ENCODE data around the gene TRPV3. TPM values are rescaled to one million over a fixed set of nuclear protein-coding genes. Genes with fewer than 3 reads are reported as not detected.
"Not testable (repeated sequence)": the region's sequence is repeated elsewhere in the genome, so short reads cannot be mapped to it uniquely, and the experiment has no call there.

The TRPV3 gene
- total RNA-seq, 1 experiment from 2014 or later = not detected

DNA sequence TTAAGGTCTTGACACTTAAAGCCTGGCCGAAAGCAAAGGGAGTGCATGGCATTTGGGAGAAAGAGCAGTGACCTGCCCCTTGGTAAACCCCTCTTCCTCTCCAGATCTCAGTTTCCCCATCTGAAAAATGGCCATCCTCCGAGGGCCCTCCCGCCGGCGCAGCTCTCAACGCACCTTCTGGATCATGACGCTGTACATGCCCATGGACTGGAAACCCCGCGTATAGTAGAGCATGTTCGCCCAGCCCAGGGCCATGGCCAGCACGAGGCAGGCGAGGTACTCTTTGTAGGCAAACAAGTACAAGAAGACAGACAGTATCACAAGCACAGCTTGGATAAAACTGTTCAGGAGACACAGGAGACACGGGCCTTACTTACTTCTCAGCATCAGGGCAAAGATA is 33.6 kb downstream of the TRPV3 start:
- DNase-seq (ENCODE audit: low spot score) = no peak

GRCh38 chr17:3519472-3519871 is 38.1 kb downstream of the TRPV3 start:
- not testable (repeated sequence) for DNase-seq (ENCODE audit: low spot score)

DNA sequence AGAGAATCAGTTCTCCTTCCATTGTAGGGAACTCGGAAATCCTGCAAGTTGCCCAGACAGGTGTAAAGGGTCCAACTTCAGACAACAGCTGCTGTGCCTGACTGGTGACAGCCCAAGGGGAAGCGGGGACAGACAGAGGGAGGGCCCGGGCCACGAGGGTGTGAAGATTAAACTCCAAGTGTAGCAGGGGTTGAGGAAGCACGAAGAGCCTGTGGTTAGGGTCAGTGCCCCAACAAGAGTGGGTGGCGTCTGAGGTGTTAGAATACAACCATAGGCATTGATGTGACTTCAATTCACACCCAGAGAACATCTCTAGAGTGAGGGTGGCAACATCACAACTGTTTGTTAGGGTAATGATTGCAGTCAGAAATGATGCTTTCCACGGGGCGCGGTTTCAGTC is 42.7 kb downstream of the TRPV3 start:
- no peak for DNase-seq (ENCODE audit: low spot score)

GRCh38 chr17:3514167-3514566 is 43.4 kb downstream of the TRPV3 start:
- not testable (repeated sequence) for DNase-seq (ENCODE audit: low spot score)

DNA sequence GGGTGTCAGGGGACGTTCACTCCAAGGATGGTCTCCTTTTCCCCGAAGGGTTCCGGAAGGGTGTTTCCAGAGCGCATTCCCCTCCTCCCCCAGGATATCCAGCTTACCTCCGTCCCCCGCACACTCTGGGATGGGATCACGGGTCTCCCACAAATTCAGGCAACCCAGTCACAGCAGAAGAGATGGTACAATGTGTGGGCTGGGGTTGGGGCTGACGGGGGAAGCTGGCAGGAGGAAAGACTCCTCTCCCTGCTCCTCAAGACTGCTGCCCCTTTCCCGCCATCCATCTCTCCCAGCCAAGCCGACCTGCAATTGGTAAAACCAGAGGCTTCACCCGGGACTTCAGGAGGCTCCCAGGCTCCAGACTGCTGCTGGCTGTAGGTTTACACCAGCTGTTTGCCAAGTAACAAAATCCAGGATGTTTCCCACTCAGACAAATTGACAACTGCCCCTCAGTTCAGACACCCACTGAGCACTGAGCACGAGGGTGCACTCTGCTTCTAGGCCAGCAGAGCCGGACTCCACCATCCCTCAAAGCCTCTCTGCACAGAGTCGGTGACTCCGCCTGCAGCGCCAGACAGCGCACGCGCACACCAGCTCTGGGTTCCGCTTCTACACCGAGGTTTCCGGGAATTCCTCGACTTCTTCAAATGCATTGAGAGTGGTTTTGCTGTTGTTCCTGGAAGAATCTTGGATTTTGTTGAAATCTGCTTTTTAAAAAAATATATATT is 44.1 kb downstream of the TRPV3 start:
- DNase-seq (ENCODE audit: low spot score) = no peak

- DNase-seq (ENCODE audit: low spot score) = no peak
These were observed 45.0 kb downstream of the TRPV3 start for GRCh38 chr17:3512505-3513171.

GRCh38 chr17:3511852-3512504 is 45.6 kb downstream of the TRPV3 start:
- no peak for DNase-seq (ENCODE audit: low spot score)

DNA sequence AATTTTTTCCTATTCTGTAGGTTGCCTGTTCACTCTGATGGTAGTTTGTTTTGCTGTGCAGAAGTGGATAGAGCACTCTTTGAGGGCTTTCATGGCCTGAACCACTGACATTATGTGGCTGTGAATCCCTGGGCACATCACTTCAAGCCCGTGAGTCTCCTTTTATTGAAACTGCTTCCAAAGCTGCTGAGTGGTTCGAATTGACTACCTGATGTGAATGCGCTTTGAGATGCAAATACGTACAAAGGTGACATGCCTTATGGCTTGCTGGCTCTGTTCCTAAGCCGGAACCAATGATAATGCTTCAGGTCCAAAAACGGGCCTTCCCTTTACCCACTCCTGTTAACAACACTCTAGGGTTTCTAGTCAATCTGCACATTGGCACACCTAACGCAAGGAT is 47.5 kb downstream of the TRPV3 start:
- DNase-seq (ENCODE audit: low spot score) = no peak

- DNase-seq (ENCODE audit: low spot score) = no peak
These were observed 49.7 kb downstream of the TRPV3 start for GRCh38 chr17:3507869-3508268.

DNA sequence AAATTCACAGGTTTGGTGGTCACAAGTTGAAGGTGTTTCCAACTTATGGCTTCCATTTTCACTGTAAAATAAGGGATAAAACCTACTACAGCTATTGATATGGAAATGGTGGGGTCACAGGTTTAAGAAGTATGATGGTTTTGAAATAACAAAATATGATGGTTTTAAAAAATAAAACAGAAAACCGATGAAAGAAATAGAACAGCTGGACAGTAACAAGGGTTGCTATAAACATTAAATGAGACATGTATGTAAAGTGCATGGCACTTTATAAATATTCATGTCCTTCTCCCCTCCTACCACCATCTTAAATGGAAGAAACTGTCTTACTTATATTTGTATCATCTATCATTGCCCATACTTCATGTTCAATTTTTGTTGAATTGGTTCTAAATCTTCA is 50.5 kb downstream of the TRPV3 start:
- no peak for DNase-seq (ENCODE audit: low spot score)

DNA sequence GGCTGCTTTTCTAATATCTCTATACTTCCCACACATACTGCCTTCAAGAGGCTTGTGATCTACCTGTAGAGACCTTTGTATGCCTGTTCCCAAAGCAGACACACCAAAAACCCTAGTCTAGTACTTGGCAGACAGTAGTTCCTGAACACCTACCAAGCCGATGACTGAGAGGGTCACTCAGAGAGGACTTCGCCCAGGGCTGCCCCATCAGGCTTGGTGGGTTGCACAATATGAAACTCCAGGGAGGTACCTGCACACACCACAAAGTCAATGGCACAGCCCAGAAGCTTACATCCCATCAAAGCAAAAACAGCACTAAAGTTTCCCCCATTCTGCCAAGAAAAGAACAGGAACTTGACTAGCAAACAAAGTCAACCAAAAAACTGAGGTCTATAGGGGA is 51.6 kb downstream of the TRPV3 start:
- no peak for DNase-seq (ENCODE audit: low spot score)

GRCh38 chr17:3505008-3505407 is 52.6 kb downstream of the TRPV3 start:
- DNase-seq (ENCODE audit: low spot score) = no peak

DNA sequence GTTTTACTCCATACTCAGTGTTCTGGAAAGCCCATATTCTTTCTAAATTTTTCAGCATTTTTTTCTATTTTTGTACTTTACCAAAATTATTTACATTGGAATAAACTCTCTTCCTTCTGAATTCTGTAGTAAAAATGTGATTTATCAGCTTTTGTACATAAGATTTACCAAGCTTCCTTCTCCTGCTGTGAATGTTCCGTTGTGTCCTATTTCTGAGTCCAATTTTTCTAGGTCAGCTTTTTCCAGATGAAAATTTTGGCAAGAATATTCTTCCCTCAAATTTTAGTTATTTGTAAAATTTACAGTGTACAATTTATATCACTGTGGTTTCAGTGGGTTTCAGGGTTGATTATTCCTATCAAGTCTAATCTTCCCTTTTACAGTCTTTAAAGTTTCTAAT is 54.3 kb downstream of the TRPV3 start:
- DNase-seq (ENCODE audit: low spot score) = no peak

- DNase-seq (ENCODE audit: low spot score) = no peak
These were observed 55.1 kb downstream of the TRPV3 start for GRCh38 chr17:3502466-3502865.

- DNase-seq (ENCODE audit: low spot score) = no peak
These were observed 56.3 kb downstream of the TRPV3 start for GRCh38 chr17:3501344-3501743.

GRCh38 chr17:3497101-3497500 is 60.5 kb downstream of the TRPV3 start:
- DNase-seq (ENCODE audit: low spot score) = no peak

- no peak for DNase-seq (ENCODE audit: low spot score)
These were observed 72.0 kb downstream of the TRPV3 start for GRCh38 chr17:3485481-3486068.

DNA sequence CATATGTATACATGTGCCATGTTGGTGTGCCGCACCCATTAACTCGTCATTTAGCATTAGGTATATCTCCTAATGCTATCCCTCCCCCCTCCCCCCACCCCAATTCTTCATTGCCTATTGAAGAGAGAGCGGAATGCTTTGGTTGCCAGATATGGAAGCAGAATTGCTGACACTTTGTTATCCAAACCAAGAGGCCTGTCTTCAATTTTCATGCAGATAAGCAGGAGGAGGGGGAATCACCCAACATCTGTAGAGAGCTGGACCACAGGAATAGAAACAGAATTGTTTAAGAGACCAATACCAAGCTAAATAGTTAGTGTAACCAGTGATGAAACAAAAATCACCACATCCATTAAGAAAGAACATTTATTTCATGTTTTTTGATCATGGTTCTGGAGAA is 74.8 kb downstream of the TRPV3 start:
- DNase-seq (ENCODE audit: low spot score) = no peak

- no peak for DNase-seq (ENCODE audit: low spot score)
These were observed 77.6 kb downstream of the TRPV3 start for GRCh38 chr17:3479988-3480387.

DNA sequence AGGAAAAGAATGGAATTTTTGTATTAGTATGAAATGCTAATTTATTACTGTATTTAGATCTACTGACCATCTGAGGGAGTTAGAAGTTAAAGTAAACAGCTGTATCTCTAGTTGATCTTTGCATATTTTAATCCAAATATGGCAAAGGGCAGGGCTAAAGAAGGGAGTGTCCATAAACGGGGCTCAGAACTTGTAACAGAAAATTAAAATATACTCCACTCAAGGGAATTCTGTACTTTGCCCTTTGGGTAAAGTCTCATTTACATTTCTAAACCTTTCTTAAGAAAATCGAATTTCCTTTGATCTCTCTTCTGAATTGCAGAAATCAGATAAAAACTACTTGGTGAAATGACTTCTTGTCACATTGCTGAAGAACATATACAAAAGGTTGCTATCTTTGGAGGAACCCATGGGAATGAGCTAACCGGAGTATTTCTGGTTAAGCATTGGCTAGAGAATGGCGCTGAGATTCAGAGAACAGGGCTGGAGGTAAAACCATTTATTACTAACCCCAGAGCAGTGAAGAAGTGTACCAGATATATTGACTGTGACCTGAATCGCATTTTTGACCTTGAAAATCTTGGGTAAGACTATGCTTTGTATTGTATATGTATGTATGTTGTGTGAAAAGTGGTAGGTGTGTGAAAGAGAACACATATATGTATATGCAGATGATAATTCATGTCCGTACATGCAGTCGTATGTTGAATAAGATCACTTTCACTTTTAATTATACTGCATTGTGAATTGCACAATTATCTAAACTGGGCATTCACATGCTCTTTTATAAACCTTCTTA is 81.6 kb downstream of the TRPV3 start, which contains the start of gene ASPA:
Gene ASPA, plus strand, starts transcription at position 186 of the 799 bp plus-strand sequence. Its CDS starts 163 bp downstream, at position 349.
- DNase-seq (ENCODE audit: low spot score) = no peak

GRCh38 chr17:3475251-3475685 is 82.3 kb downstream of the TRPV3 start:
- DNase-seq (ENCODE audit: low spot score) = no peak

DNA sequence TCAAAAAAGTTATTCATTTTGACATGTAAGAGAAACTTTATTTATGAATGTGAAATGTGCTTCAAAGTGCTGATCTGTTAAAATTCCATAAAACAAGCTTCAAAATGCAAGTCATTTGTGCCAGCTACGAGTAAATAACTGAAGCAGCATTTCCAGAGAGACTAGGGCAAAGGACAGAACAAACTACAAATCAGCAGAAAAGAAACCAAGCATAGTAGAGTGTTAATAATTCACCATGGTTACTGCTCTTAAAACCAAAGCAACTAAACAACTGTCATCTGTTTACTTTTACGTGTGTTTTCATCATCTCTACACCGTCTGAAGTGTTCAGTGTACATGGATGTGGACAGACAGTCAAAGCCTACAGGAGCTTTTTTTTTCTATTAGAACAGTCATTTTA is 83.4 kb downstream of the TRPV3 start:
- DNase-seq (ENCODE audit: low spot score) = peak; percentile 18

Data from H4 (cell line).